Lower leg skin (tissue), 3 donors: ENCODE measurements around the gene LAMC3.

Source experiments
- POLR2A ChIP-seq, 2 donors: fragments of 450-650 bp; IDR thresholded peaks; one replicate each; pipeline ENCODE4 v1.6.1; 2016 to 2017; ENCODE audit warnings: antibody characterized with exemption in 2 of 2, mild to moderate bottlenecking in 1 of 2, moderate library complexity in 1 of 2
- TF ChIP-seq, protein P1 (sequence below), 3 donors: fragments of 450-650 bp; IDR thresholded peaks; one replicate each; pipeline ENCODE4 v1.5.1; 2016; ENCODE audit warnings: antibody characterized with exemption in 3 of 3, mild to moderate bottlenecking in 3 of 3, moderate library complexity in 2 of 3

DNA sequence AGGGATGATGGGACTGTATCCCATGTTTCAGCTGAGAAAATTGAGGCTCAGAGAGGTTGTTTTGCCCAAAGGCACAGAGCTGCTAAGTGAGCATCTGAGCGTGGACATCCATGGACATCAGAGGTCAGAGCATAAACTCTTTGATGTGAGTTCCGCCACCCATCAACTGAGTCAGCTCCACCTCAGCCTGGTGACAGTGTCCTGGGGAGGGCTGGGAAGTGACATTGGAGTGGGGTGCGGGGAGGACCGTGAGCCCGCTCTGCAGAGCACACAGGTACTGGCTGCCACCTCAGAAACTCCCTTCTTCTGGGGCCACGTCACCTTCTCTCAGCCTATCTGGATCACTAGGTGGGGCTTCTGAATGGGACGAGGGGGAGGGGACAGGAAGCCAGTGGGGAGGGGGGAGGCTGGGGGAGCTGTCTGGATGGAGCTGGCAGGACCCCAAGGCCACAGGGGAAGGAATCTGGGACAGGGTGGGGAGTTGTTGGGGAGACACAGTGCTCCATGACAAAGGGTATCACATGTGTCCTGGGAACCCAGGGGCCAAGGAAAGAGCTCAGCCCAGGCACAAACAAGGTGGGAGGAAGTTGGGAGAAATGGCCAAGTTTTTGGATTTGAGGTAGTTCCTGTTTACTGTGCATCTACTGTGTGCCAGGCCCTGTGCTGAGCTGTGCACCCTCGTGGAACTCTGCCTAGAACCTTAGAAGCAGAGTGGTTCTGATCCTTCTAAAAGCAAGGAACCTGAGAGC is 2.5 kb downstream of the LAMC3 start:
- TF ChIP-seq, protein P1, sequence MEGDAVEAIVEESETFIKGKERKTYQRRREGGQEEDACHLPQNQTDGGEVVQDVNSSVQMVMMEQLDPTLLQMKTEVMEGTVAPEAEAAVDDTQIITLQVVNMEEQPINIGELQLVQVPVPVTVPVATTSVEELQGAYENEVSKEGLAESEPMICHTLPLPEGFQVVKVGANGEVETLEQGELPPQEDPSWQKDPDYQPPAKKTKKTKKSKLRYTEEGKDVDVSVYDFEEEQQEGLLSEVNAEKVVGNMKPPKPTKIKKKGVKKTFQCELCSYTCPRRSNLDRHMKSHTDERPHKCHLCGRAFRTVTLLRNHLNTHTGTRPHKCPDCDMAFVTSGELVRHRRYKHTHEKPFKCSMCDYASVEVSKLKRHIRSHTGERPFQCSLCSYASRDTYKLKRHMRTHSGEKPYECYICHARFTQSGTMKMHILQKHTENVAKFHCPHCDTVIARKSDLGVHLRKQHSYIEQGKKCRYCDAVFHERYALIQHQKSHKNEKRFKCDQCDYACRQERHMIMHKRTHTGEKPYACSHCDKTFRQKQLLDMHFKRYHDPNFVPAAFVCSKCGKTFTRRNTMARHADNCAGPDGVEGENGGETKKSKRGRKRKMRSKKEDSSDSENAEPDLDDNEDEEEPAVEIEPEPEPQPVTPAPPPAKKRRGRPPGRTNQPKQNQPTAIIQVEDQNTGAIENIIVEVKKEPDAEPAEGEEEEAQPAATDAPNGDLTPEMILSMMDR (IDR thresholded peaks at IDR 0.05) = no peak
- no peak for TF ChIP-seq POLR2A (IDR thresholded peaks at IDR 0.05)
